BJ (cell line): ENCODE measurements around the gene NCK2. TPM values are rescaled to one million over a fixed set of nuclear protein-coding genes. Genes with fewer than 3 reads are reported as not detected.

Source experiments
- CTCF ChIA-PET: fragments of 350-600 bp; formaldehyde crosslinking; extraction: SDS; loops from one replicate; lab custom pipeline; 2021; ENCODE audit warnings: antibody characterized with exemption, inconsistent platforms; lab: Yijun Ruan, JAX
- POLR2A ChIA-PET: fragments of 300-600 bp; sonication (Branson Sonifier 250); formaldehyde crosslinking; extraction: SDS; loops from one replicate; lab custom pipeline; 2021; ENCODE audit warnings: antibody characterized with exemption; lab: Charles Lee
- DNase-seq: peaks from one replicate; pipeline ENCODE4 v3.0.0-alpha.2; 2011; ENCODE audit warnings: low read depth
- H3K27me3 ChIP-seq: 2 replicates; pipeline ENCODE4 v1.6.0; 2011; ENCODE audit warnings: low read length; ENCODE audit not compliant: control insufficient read depth, insufficient read depth
- H3K36me3 ChIP-seq: 2 replicates; pipeline ENCODE4 v1.5.1; 2011; ENCODE audit warnings: low read length; ENCODE audit not compliant: control insufficient read depth, insufficient read depth
- H3K4me3 ChIP-seq: 2 replicates; pipeline ENCODE4 v1.5.1; 2011; ENCODE audit warnings: low read depth, mild to moderate bottlenecking, control low read depth, low read length
- CTCF ChIP-seq: IDR thresholded peaks from 2 replicates; pipeline ENCODE4 v1.5.1; 2011; ENCODE audit warnings: low read depth, mild to moderate bottlenecking, control low read depth, inconsistent platforms, low read length, moderate library complexity; ENCODE audit not compliant: insufficient read depth
- polyA plus RNA-seq: library from polyadenylated mRNA; depleted of rRNA; stranded (reverse); fragments of >200 nt; gene quantifications from 2 replicates; pipeline ENCODE4 v1.2.3, GENCODE V29; 2011

The NCK2 gene
- polyA plus RNA-seq, 1 experiment, result 32.9 TPM

- H3K27me3 ChIP-seq, result no peaks in the 10 kb centered on the region
- no peak overlapping the region for H3K4me3 ChIP-seq
- CTCF ChIA-PET, result interaction anchor here (0.6 to 1.2 kb wide), 3 partner anchors 14 to 94 kb away, joined by 3 to 4 read pairs (median 3); no protein-coding TSS in a partner anchor
- DNase-seq, result no peak
- no peaks in the 10 kb centered on the region for H3K36me3 ChIP-seq
- POLR2A ChIA-PET, result no interaction called here
- TF ChIP-seq CTCF, result no peak
Observed at GRCh38 chr2:105820151-105820550, 75.4 kb downstream of the NCK2 start.

GRCh38 chr2:105820691-105821090 is 76.0 kb downstream of the NCK2 start:
- ChIA-PET CTCF (interaction anchor here (0.6 to 1.2 kb wide), 3 partner anchors 9 to 94 kb away, joined by 3 to 4 read pairs (median 4); no protein-coding TSS in a partner anchor), POLR2A (no interaction called here)
- H3K36me3 ChIP-seq, result no peaks in the 10 kb centered on the region
- H3K27me3 ChIP-seq, result no peaks in the 10 kb centered on the region
- no peak overlapping the region for H3K4me3 ChIP-seq
- no peak for TF ChIP-seq CTCF
- no peak for DNase-seq

GRCh38 chr2:105821428-105822125 is 76.9 kb downstream of the NCK2 start:
- DNase-seq, result no peak
- Histone ChIP-seq H3K36me3 (no peaks in the 10 kb centered on the region), H3K4me3 (no peak overlapping the region), H3K27me3 (no peaks in the 10 kb centered on the region)
- no peak for TF ChIP-seq CTCF
- ChIA-PET POLR2A (no interaction called here), CTCF (interaction anchor here (0.8 to 1.2 kb wide), 3 partner anchors 9 to 93 kb away, joined by 3 to 4 read pairs (median 3); no protein-coding TSS in a partner anchor)

GRCh38 chr2:105822186-105822585 is 77.5 kb downstream of the NCK2 start:
- no peak for TF ChIP-seq CTCF

GRCh38 chr2:105824446-105824845 is 79.7 kb downstream of the NCK2 start:
- ChIA-PET POLR2A (no interaction called here), CTCF (no interaction called here)

More at GRCh38 chr2:105822186-105822585, 77.5 kb downstream of the NCK2 start:
- no peaks in the 10 kb centered on the region for H3K27me3 ChIP-seq
- ChIA-PET POLR2A (no interaction called here), CTCF (interaction anchor here (0.6 to 0.8 kb wide), 2 partner anchors 9 to 13 kb away, joined by 3 read pairs; no protein-coding TSS in a partner anchor)
- DNase-seq, result no peak
- no peaks in the 10 kb centered on the region for H3K36me3 ChIP-seq
- no peak overlapping the region for H3K4me3 ChIP-seq

More at GRCh38 chr2:105824446-105824845, 79.7 kb downstream of the NCK2 start:
- no peak for DNase-seq
- no peak overlapping the region for H3K4me3 ChIP-seq
- no peaks in the 10 kb centered on the region for H3K27me3 ChIP-seq
- no peak for TF ChIP-seq CTCF
- no peaks in the 10 kb centered on the region for H3K36me3 ChIP-seq
